Liver (tissue), 9 donors: Measurements from ENCODE around the gene ETV6. TPM values are rescaled to one million over a fixed set of nuclear protein-coding genes. Genes with fewer than 3 reads are reported as not detected.
A peak's percentile ranks its signal among the peaks of the same experiment; 100 is the strongest.

ENCODE experiments used
- DNase-seq: peaks from one replicate; pipeline ENCODE4 v3.0.0-alpha.2; 2017; ENCODE audit warnings: low spot score
- H3K27ac ChIP-seq, 2 donors: one replicate each; pipeline ENCODE4 v1.7.0; 2013; ENCODE audit warnings: inconsistent platforms in 2 of 2, low read length in 2 of 2, control low read depth in 1 of 2, low read depth in 1 of 2, mild to moderate bottlenecking in 1 of 2
- H3K27me3 ChIP-seq, 4 donors: one replicate each; pipeline versions ENCODE4 v1.6.1 to v1.7.0; 2013; ENCODE audit warnings: low read length in 3 of 4, inconsistent platforms in 1 of 4, mild to moderate bottlenecking in 1 of 4, moderate library complexity in 1 of 4; ENCODE audit not compliant: control insufficient read depth in 4 of 4, insufficient read depth in 4 of 4
- H3K36me3 ChIP-seq, 4 donors: one replicate each; pipeline versions ENCODE4 v1.6.1 to v1.7.0; 2013; ENCODE audit warnings: low read length in 3 of 4, mild to moderate bottlenecking in 3 of 4, low read depth in 1 of 4, moderate library complexity in 1 of 4; ENCODE audit not compliant: control insufficient read depth in 4 of 4, insufficient read depth in 3 of 4
- H3K4me1 ChIP-seq, 4 donors: one replicate each; pipeline versions ENCODE4 v1.6.1 to v1.7.0; 2013; ENCODE audit warnings: low read length in 3 of 4, mild to moderate bottlenecking in 3 of 4, moderate library complexity in 1 of 4; ENCODE audit not compliant: control insufficient read depth in 4 of 4, insufficient read depth in 4 of 4
- H3K4me3 ChIP-seq, 3 donors: one replicate each; pipeline versions ENCODE4 v1.6.1 to v1.7.0; 2013; ENCODE audit warnings: low read length in 3 of 3, control low read depth in 1 of 3, low read depth in 1 of 3, mild to moderate bottlenecking in 1 of 3
- H3K9ac ChIP-seq, 2 donors: one replicate each; pipeline ENCODE4 v1.7.0; 2013; ENCODE audit warnings: low read length in 2 of 2, mild to moderate bottlenecking in 2 of 2, moderate library complexity in 2 of 2, control low read depth in 1 of 2, low read depth in 1 of 2
- H3K9me3 ChIP-seq, 4 donors: one replicate each; pipeline versions ENCODE4 v1.6.1 to v1.7.0; 2013; ENCODE audit warnings: low read length in 3 of 4; ENCODE audit not compliant: control insufficient read depth in 4 of 4
- EGR1 ChIP-seq, 2 donors: IDR thresholded peaks; 2 replicates each; pipeline ENCODE4 v1.6.1; 2016 to 2018; ENCODE audit warnings: antibody characterized with exemption in 2 of 2, low read depth in 2 of 2
- FOXA1 ChIP-seq: IDR thresholded peaks from 2 replicates; pipeline ENCODE4 v1.6.1; 2016; ENCODE audit warnings: antibody characterized with exemption
- JUND ChIP-seq, 2 donors: IDR thresholded peaks; 2 replicates each; pipeline ENCODE4 v1.6.1; 2016; ENCODE audit warnings: antibody characterized with exemption in 2 of 2
- RAD21 ChIP-seq, 2 donors: IDR thresholded peaks; 2 replicates each; pipeline ENCODE4 v1.6.1; 2016; ENCODE audit warnings: antibody characterized with exemption in 2 of 2, mild to moderate bottlenecking in 2 of 2
- RXRA ChIP-seq, 2 donors: IDR thresholded peaks; 2 replicates each; pipeline ENCODE4 v1.6.1; 2017 to 2018; ENCODE audit warnings: antibody characterized with exemption in 2 of 2, mild to moderate bottlenecking in 1 of 2
- SP1 ChIP-seq: IDR thresholded peaks from 2 replicates; pipeline ENCODE4 v1.6.1; 2018; ENCODE audit warnings: antibody characterized with exemption, mild to moderate bottlenecking
- TAF1 ChIP-seq: conservative IDR thresholded peaks from 2 replicates; pipeline ENCODE4 v1.6.1; 2016; ENCODE audit warnings: antibody characterized with exemption, mild to moderate bottlenecking
- YY1 ChIP-seq: IDR thresholded peaks from 2 replicates; pipeline ENCODE4 v1.6.1; 2016; ENCODE audit warnings: antibody characterized with exemption, mild to moderate bottlenecking
- WGBS: extraction: QIAGEN DNeasy Blood & Tissue Kit; methylation state at CpG from one replicate; pipeline ENCODE4 v1.1.7; 2013; 5-methylcytosine and 5-hydroxymethylcytosine counted together
- polyA plus RNA-seq, 2 donors: library from polyadenylated mRNA; stranded (reverse) in 1 of 2; unstranded in 1 of 2; fragments of 200-250 nt in 1 of 2; fragments of >200 nt in 1 of 2; fragmentation: Nextera tagmentation in 1 of 2; extraction: Ambion mirVana in 1 of 2; gene quantifications; one replicate each; pipeline versions ENCODE4 v1.2.1 to v1.2.3, GENCODE V29; 2013 to 2015
- total RNA-seq, 2 donors: library from RNA; depleted of rRNA; stranded (reverse); fragments of >200 nt; gene quantifications; one replicate each; pipeline ENCODE4 v1.2.3, GENCODE V29; 2014
- TF ChIP-seq, protein P1 (sequence below): IDR thresholded peaks from 2 replicates; pipeline ENCODE4 v1.6.1; 2016; ENCODE audit warnings: antibody characterized with exemption, mild to moderate bottlenecking
- TF ChIP-seq, protein P2 (sequence below): IDR thresholded peaks from 2 replicates; pipeline ENCODE4 v1.6.1; 2016; ENCODE audit warnings: antibody characterized with exemption
- TF ChIP-seq, protein P3 (sequence below): IDR thresholded peaks from 2 replicates; pipeline ENCODE4 v1.6.1; 2016; ENCODE audit warnings: antibody characterized with exemption
- TF ChIP-seq, protein P4 (sequence below): fragments of 150-350 bp; IDR thresholded peaks from 2 replicates; pipeline ENCODE4 v1.5.1; 2017; ENCODE audit warnings: improper control_type of control experiment, low read depth, low read length; ENCODE audit not compliant: missing input control
- TF ChIP-seq, protein P5 (sequence below): IDR thresholded peaks from 2 replicates; pipeline ENCODE4 v1.6.1; 2016; ENCODE audit warnings: antibody characterized with exemption
- donor health status: healthy.
- donor health status: healthy.
- donor health status: healthy.
- donor health status: healthy.
- donor health status: healthy.

ETV6 gene
- total and polyA plus RNA-seq, 4 donors: 2.0 to 6.2 (median 3.5) TPM

DNA sequence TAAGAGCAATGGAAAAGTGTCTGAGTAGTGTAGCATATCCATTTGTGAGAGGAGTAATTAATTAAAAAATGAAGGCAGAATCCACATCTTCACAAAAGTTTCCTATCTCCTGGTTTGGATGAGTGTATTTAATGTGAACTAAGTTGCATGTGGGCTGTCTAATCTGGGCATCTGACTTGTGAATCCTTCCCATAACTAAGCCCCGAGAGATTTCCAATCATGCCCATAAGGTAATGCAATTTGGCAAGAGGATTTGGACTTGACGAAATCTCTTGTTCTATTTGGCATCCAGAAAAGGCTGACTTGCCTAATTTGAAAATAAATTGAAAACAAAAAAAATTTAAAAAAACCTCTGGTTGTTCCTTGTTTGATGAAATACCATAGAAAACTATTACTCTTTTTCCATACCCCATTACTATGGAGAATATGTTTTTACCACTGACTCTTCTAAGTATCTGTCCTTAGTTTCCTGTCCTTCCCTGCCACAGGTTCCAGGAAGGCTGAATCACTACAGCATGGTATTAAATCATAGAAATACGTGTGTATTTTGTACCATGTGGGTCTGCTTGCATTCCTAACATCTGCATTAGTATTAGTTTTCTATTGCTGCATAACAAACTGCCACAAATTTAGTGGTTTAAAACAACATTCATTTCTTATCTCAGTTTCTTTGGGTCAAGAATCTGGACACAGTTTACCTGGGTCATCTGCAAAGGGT lies 48.4 kb downstream of the ETV6 start:
- Histone ChIP-seq H3K9ac (no peak overlapping the region), H3K27ac (peak overlapping the region; percentile 31 to 71), H3K9me3 (no peaks in the 10 kb centered on the region), H3K36me3 (no peaks in the 10 kb centered on the region), H3K4me1 (peaks cover 2 to 35% (median 24%) of the 10 kb centered on the region in 4 donors), H3K4me3 (no peak overlapping the region), H3K27me3 (no peaks in the 10 kb centered on the region)
- TF ChIP-seq, protein P1, sequence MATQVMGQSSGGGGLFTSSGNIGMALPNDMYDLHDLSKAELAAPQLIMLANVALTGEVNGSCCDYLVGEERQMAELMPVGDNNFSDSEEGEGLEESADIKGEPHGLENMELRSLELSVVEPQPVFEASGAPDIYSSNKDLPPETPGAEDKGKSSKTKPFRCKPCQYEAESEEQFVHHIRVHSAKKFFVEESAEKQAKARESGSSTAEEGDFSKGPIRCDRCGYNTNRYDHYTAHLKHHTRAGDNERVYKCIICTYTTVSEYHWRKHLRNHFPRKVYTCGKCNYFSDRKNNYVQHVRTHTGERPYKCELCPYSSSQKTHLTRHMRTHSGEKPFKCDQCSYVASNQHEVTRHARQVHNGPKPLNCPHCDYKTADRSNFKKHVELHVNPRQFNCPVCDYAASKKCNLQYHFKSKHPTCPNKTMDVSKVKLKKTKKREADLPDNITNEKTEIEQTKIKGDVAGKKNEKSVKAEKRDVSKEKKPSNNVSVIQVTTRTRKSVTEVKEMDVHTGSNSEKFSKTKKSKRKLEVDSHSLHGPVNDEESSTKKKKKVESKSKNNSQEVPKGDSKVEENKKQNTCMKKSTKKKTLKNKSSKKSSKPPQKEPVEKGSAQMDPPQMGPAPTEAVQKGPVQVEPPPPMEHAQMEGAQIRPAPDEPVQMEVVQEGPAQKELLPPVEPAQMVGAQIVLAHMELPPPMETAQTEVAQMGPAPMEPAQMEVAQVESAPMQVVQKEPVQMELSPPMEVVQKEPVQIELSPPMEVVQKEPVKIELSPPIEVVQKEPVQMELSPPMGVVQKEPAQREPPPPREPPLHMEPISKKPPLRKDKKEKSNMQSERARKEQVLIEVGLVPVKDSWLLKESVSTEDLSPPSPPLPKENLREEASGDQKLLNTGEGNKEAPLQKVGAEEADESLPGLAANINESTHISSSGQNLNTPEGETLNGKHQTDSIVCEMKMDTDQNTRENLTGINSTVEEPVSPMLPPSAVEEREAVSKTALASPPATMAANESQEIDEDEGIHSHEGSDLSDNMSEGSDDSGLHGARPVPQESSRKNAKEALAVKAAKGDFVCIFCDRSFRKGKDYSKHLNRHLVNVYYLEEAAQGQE: no peak
- TF ChIP-seq, protein P2, sequence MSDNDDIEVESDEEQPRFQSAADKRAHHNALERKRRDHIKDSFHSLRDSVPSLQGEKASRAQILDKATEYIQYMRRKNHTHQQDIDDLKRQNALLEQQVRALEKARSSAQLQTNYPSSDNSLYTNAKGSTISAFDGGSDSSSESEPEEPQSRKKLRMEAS: peak; percentile 17
- TF ChIP-seq FOXA1 (no peak), RXRA (IDR thresholded peaks at IDR 0.05) (peak in 1 of 2 donors; percentile 21)
- TF ChIP-seq, protein P3, sequence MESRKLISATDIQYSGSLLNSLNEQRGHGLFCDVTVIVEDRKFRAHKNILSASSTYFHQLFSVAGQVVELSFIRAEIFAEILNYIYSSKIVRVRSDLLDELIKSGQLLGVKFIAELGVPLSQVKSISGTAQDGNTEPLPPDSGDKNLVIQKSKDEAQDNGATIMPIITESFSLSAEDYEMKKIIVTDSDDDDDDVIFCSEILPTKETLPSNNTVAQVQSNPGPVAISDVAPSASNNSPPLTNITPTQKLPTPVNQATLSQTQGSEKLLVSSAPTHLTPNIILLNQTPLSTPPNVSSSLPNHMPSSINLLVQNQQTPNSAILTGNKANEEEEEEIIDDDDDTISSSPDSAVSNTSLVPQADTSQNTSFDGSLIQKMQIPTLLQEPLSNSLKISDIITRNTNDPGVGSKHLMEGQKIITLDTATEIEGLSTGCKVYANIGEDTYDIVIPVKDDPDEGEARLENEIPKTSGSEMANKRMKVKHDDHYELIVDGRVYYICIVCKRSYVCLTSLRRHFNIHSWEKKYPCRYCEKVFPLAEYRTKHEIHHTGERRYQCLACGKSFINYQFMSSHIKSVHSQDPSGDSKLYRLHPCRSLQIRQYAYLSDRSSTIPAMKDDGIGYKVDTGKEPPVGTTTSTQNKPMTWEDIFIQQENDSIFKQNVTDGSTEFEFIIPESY: no peak
- WGBS: 49% methylated on average over 3 of the region's 3 CpGs
- no peak for DNase-seq

DNA sequence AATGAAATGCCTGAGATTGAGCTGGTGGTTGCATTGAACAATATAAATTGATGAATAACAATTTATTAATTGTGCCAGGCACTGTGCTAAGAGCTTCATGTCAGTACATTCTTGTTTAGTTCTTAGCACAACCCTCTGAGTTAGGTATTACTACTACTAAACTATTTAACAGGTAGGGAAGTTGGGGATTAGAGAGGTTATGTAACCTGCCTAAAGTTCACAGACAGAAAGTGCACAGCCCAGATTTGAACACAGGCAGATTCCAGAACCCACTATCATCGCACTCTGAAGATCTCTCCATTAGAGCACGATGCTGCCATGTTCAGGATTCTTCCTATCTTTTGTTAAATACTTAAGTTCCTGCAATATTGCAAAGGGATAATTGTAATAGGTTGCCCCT lies 49.3 kb downstream of the ETV6 start:
- Histone ChIP-seq H3K9ac (no peak overlapping the region), H3K4me3 (no peak overlapping the region), H3K4me1 (peaks cover 2 to 31% (median 21%) of the 10 kb centered on the region in 4 donors), H3K27me3 (no peaks in the 10 kb centered on the region), H3K27ac (peak overlapping the region in 1 of 2 donors; percentile 71), H3K9me3 (no peaks in the 10 kb centered on the region), H3K36me3 (no peaks in the 10 kb centered on the region)
- WGBS: 77% methylated on average over 2 of the region's 2 CpGs
- no peak for DNase-seq
- TF ChIP-seq, protein P4, sequence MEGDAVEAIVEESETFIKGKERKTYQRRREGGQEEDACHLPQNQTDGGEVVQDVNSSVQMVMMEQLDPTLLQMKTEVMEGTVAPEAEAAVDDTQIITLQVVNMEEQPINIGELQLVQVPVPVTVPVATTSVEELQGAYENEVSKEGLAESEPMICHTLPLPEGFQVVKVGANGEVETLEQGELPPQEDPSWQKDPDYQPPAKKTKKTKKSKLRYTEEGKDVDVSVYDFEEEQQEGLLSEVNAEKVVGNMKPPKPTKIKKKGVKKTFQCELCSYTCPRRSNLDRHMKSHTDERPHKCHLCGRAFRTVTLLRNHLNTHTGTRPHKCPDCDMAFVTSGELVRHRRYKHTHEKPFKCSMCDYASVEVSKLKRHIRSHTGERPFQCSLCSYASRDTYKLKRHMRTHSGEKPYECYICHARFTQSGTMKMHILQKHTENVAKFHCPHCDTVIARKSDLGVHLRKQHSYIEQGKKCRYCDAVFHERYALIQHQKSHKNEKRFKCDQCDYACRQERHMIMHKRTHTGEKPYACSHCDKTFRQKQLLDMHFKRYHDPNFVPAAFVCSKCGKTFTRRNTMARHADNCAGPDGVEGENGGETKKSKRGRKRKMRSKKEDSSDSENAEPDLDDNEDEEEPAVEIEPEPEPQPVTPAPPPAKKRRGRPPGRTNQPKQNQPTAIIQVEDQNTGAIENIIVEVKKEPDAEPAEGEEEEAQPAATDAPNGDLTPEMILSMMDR: no peak
- peak in 1 of 2 donors; percentile 7 for TF ChIP-seq RAD21 (IDR thresholded peaks at IDR 0.05)

DNA sequence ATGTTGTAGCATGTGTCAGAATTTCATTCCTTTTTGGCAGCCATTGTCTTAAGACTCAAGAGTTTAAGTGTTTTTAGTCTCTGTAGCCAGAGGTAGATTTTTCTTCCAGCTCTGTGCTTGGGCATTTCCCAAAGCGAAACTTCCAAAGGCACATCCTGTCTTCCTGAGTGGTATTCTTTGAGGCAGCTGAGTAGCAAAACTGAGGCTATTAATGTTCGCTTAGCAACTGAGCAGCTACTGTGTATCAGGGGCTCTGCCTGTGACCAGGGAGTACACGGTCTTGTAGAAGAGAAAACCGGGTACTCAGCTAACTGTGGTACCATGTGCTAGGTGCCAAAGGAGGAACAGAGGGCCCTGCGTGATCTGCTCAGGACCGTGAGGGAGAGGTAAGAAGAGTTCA lies 52.0 kb downstream of the ETV6 start:
- WGBS: 81% methylated on average over 6 of the region's 6 CpGs
- no peak overlapping the region for H3K9ac ChIP-seq
- H3K4me1 ChIP-seq: peaks cover 0 to 27% (median 19%) of the 10 kb centered on the region in 4 donors
- no peak for DNase-seq
- H3K27ac ChIP-seq: no peak overlapping the region
- H3K27me3 ChIP-seq: no peaks in the 10 kb centered on the region
- no peaks in the 10 kb centered on the region for H3K36me3 ChIP-seq
- no peaks in the 10 kb centered on the region for H3K9me3 ChIP-seq
- H3K4me3 ChIP-seq: no peak overlapping the region
- no peak for TF ChIP-seq SP1
- TF ChIP-seq RXRA (IDR thresholded peaks at IDR 0.05): no peak
- TF ChIP-seq RAD21 (IDR thresholded peaks at IDR 0.05): no peak
- TF ChIP-seq TAF1: no peak
- TF ChIP-seq JUND (IDR thresholded peaks at IDR 0.05): no peak
- TF ChIP-seq, protein P2: no peak
- TF ChIP-seq, protein P3: no peak
- TF ChIP-seq, protein P5, sequence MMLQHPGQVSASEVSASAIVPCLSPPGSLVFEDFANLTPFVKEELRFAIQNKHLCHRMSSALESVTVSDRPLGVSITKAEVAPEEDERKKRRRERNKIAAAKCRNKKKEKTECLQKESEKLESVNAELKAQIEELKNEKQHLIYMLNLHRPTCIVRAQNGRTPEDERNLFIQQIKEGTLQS: no peak
- TF ChIP-seq YY1: no peak
- no peak for TF ChIP-seq EGR1 (IDR thresholded peaks at IDR 0.05; ENCODE audit: low read depth in 2 of 2)
